Glomerular visceral epithelial cell (primary cell): ENCODE measurements around the gene ELF3.
"Not testable (repeated sequence)": the region's sequence is repeated elsewhere in the genome, so short reads cannot be mapped to it uniquely, and the experiment has no call there.

Source experiments
- DNase-seq: peaks from one replicate; pipeline ENCODE4 v3.0.0-alpha.2; 2016; ENCODE audit errors: extremely low spot score

ELF3 gene

GRCh38 chr1:202034683-202035462 is 24.5 kb downstream of the ELF3 start:
- peak; percentile 100 for DNase-seq

- DNase-seq = no peak
Measured at GRCh38 chr1:202036595-202037387, 26.4 kb downstream of the ELF3 start.

- peak; percentile 61 for DNase-seq
Measured at GRCh38 chr1:202037706-202038296, 27.4 kb downstream of the ELF3 start.

DNA sequence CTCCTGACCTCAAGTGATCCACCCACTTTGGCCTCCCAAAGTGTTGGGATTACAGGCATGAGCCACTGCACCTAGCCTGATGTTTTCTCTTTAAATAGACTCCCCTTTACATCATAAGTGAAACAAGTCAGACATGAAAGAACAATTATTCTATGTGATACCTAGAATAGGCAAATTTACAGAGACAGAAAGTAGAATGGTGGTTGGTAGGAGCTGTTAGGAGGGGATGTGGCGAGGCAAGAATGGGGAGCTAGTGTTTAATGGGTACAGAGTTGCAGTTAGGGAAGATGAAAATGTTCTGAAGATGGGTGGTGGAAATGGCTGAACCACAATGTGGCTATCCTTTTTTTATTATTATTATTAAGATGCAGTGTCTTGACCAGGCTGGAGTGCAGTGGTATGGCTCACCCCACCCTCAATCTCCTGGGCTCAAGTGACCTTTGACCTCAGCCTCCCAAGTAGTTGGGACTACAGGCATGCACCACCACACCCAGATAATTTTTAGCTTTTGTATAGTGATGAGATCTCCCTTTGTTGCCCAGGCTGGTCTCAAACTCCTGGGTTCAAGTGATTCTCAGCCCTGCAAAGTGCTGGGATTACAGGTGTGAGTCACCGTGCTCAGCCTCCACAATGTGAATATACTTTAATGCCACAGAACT is 28.4 kb downstream of the ELF3 start:
- no peak for DNase-seq

DNA sequence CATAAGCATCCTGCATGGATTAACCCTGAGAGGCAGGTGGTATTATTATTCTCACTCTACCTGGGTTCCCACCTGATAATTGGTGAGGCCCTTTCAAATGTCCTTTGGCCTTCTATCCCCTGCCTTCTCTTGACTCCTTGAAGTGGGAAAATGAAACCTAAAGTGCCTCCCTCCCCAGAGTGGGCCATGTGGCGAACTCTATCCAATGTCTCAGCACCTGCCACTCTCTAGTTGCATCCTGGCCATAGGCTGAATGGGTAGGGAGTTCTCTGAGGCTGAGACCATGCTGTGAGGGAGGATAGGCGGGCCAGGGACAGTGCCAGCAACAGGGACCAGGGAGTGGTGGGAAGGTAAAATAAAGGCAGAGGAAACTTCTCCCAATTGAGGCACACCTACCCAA is 35.3 kb downstream of the ELF3 start:
- DNase-seq = no peak

DNA sequence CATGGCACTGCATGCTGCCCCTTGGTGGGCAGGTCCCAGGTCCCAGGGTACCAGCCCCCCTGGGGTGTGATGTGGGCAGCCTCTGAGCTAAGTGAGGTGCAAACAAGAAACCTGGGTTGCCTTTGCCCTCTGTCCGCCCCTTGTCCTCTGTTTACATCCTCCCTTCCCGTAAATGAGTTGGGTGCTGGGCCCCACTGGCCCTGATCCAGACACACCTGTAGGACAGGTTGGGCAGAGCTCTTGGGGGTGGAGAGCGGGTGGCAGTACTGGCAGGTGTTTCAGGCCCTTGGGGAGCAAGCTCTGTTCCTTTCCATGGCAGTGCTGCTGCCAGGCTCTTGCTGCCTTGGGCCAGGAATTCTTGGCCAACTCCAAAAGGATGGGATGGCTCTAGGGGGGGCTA is 35.8 kb downstream of the ELF3 start:
- no peak for DNase-seq

- DNase-seq = no peak
Measured at GRCh38 chr1:202046748-202047708, 36.6 kb downstream of the ELF3 start.

- DNase-seq = no peak
Measured at GRCh38 chr1:202047977-202048376, 37.6 kb downstream of the ELF3 start.

DNA sequence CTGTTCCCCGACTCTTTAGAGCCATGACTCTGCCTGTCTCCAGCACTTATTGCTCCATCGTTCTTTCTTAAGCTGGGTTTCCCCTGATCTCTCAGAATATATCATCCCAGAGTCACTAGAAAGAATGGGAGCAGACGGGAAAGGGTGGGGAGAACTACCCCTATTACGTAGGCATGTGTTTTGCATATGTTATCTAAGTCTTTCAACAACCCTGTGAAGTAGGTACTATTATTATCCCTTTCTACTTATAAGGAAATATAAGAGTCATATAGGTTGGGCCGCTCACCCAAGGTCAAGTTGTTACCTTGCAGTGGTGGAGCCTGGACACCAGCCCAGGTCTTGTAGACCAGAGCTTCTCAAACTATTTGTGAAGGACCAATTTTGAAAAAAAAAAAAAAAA is 38.7 kb downstream of the ELF3 start:
- no peak for DNase-seq

DNA sequence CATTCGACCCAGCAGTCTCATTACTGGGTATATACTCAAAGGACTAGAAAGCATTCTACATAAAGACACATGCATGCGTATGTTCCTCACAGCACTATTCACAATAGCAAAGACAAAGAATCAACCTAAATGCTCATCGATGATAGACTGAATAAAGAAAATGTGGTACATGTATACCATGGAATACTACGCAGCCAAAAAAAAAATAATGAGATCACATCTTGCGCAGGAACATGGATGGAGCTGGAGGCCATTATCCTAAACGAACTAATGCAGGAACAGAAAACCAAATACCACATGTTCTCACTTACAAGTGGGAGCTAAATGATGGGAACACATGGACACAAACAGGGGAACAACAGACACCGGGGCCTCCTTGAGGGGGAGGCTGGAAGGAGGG is 43.7 kb downstream of the ELF3 start:
- DNase-seq = no peak

- not testable (repeated sequence) for DNase-seq
Measured at GRCh38 chr1:202054673-202055072, 44.3 kb downstream of the ELF3 start.

GRCh38 chr1:202056644-202057334 is 46.4 kb downstream of the ELF3 start:
- DNase-seq = peak; percentile 42

DNA sequence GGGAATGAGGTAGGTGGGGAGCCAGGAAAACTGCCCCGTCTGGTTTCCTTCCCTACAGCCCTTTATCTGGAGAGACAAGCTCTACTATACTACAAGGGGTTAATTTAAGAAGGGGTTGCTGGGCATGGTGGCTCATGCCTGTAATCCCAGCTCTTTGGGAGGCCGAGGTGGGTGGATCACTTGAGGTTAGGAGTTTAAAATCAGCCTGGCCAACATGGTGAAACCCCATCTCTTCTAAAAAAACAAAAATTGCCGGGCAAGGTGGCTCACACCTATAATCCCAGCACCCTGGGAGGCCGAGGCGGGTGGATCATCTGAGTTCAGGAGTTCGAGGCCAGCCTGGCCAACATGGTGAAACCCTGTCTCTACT is 46.9 kb downstream of the ELF3 start:
- DNase-seq = not testable (repeated sequence)

GRCh38 chr1:202058001-202058908 is 47.9 kb downstream of the ELF3 start:
- DNase-seq = peak; percentile 68

- DNase-seq = no peak
Measured at GRCh38 chr1:202061055-202061454, 50.7 kb downstream of the ELF3 start.

GRCh38 chr1:202061787-202062186 is 51.4 kb downstream of the ELF3 start:
- peak; percentile 27 for DNase-seq

- DNase-seq = not testable (repeated sequence)
Measured at GRCh38 chr1:202062636-202063035, 52.2 kb downstream of the ELF3 start.

GRCh38 chr1:202063093-202063492 is 52.7 kb downstream of the ELF3 start:
- no peak for DNase-seq

- not testable (repeated sequence) for DNase-seq
Measured at GRCh38 chr1:202064889-202065312, 54.5 kb downstream of the ELF3 start.
